ENCODE measurements around the gene RHD.
"Not testable (repeated sequence)": the region's sequence is repeated elsewhere in the genome, so short reads cannot be mapped to it uniquely, and the experiment has no call there.

Gene RHD

DNA sequence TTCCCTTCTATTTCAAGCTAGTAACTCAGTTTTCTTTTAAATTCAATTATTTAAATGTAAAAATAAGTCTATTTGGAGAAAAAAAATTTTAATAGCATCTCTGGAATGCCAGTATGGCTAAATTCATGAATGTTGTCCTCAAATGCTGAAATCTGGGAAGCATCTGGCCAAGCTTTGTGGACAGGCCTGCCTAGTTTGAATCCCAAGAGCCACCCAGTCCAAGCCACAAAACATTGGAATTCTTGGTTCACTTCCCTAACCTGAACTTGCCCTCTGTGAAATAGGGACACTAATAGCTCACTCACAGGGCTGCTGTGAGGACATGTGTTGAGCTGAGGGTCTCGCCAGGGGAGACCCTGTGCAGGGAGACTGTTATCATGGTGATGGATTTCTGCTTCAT is 37.2 kb downstream of the RHD start:
- DNase-seq, result peak; percentile 71

DNA sequence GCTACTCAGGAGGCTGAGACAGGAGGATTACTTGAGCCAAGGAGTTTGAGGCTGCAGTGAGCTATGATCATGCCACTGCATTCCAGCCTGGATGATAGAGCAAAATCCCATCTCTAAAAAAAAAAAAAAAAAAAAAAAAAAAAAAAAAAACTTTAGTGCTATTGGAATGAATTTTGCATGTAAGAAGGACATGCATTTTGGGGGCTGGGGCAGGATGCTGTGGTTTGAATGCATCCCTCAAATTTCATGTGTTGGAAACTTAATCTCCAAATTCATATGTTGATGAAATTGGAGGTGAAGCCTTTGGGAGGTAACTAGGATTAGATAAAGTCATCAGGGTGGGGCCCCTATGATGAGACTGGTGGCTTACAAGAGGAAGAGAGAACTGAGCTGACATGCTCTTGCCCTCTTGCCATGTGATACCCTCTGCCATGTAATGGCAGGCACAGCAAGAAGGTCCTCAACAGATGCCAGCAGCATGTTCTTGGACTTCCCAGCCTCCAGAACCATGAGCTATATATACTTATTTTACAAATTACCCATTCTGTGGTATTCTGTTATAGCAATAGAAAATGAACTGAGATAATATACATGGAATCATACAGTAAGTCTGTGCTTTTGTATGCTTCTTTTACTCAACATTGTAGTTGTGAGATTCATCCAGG is 40.6 kb downstream of the RHD start:
- DNase-seq, result peak; percentile 10

DNA sequence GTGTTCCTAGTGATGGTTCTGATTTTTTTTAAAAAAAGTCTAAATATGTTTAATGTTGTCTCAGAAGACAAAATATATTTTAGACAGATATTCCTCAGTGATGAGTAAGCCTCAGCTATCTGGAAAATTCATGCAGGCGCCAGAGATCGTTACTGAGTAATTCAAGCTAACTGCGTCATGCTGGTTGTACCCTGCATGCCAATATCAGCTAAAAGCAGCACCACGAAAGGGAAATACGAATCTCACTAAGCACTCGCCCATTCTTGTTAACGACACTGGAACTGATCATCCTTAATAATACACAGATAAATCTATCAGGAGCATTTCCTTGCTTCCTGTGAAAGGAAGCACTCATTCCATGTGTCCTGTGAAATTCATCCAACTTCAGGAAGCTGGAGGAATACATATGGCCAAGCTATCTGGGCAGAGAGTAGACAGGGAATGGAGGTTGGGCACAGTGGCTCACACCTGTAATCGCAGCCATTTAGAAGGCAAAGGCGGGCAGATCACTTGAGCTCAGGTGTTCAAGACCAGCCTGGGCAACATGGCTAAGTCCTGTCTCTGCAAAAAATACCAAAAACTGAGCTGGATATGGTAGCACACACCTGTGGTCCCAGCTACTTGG is 48.1 kb downstream of the RHD start:
- peak; percentile 98 for DNase-seq

DNA sequence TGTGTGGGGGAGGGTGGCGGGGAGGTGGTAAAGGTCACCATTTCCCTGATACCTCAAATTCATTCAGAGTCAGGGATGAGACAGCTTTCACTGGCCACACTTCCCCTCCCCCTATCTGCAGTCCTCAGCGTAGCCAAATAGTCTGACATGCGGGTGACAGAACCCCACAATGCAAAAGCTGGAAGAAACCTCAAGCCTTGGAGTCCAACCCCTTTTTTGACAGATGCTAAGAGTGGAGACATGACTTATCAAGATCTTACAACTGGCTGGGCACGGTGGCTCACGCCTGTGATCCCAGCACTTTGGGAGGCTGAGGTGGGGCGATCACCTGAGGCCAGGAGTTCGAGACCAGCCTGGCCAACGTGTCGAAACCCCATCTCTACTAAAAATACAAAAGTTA is 49.8 kb downstream of the RHD start:
- peak; percentile 32 for DNase-seq

DNA sequence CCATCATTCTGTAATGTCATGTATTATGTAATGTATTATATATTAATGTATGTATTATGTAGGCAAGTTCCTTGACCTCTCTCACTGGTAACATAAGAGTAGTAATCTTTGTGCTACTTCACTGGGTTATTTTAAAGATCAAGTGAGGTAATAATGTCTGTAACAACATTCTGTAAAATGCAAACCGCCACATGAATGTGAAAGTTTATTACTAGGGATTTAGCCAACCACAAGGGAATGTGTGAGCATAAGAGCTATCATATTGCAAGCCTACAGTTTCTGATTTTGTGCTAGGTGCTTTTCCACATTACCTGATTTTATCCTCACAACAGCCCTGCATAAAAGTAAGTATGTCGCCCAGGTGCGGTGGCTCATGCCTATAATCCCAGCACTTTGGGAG is 52.1 kb downstream of the RHD start:
- DNase-seq, result not testable (repeated sequence)

DNA sequence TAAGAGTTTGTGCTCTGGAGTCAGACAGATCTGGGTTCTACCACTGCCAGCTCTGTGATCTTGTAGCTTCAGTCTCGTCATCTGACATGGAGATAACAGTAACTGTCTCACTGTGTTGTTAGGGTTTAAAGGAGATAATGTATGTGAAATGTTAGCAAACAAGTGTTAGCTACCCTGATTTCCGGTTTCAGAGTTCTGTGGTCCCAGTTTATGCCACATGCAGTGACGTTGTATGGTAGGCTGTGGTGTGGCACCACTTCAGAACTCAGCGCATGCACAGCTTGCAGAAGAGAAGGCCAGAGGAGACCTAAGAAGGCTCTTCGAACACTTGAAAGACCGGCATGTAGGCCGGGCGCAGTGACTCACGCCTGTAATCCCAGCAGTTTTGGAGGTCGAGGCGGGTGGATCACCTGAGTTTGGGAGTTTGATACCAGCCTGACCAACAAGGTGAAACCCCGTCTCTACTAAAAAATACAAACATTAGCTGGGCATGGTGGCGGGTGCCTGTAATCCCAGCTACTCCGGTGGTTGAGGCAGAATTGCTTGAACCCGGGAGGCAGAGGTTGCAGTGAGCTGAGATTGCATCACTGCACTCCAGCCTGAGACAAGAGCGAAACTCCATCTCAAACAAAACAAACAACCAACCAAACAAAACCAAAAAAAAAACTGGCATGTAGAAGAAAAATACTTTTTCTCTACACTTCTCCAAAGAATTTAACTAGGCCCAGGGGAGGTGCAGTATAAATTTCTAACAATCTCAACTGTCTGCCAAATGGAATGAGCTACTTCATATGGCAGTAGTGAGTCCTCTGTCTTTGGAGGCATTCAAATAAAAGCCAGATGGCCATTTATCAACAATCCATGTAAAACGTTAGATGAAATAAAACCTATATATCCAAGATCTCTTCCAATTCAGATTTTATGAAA is 55.8 kb downstream of the RHD start:
- not testable (repeated sequence) for DNase-seq

DNA sequence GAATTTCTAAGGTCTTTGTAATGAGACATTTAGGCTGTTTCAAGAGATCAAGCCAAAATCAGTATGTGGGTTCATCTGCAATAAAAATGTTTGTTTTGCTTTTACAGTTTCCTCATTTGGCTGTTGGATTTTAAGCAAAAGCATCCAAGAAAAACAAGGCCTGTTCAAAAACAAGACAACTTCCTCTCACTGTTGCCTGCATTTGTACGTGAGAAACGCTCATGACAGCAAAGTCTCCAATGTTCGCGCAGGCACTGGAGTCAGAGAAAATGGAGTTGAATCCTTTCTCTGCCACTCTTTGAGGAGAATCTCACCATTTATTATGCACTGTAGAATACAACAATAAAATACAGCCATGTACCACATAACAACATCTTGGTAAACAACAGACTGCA is 56.5 kb downstream of the RHD start:
- DNase-seq, result not testable (repeated sequence)

DNA sequence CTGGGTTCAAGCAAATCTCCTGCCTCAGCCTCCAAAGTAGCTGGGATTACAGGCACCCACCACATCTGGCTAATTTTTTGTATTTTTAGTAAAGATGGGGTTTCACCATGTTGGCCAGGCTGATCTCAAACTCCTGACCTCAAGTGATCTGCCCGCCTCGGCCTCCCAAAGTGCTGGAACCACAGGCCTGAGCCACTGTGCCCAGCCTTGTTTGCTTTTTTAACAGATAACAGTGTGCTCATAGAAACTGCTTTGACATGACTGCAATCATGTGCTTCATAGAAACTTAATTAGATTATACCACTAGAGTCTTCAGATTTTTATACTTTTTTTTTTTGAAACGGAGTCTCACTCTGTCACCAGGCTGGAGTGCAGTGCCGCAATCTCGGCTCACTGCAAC is 57.0 kb downstream of the RHD start:
- not testable (repeated sequence) for DNase-seq

DNA sequence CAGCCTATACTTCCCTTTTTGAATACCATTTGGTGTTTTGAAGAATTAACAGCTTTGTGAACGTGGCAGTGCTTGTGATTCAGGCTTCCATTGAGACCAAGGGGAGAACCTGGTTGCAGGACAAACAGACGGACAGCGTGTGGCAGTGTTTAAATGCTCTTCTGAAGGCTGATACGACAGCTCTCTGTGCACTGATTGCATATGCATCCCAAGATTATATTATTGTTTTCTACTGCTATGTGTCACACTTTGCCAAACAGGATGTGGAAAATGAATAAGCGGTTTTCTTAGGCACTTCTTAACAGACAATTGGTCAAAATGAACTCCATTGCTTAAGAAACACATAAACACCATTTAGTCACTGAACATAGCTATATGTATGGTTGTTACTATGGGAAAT is 57.6 kb downstream of the RHD start:
- peak; percentile 82 for DNase-seq

DNA sequence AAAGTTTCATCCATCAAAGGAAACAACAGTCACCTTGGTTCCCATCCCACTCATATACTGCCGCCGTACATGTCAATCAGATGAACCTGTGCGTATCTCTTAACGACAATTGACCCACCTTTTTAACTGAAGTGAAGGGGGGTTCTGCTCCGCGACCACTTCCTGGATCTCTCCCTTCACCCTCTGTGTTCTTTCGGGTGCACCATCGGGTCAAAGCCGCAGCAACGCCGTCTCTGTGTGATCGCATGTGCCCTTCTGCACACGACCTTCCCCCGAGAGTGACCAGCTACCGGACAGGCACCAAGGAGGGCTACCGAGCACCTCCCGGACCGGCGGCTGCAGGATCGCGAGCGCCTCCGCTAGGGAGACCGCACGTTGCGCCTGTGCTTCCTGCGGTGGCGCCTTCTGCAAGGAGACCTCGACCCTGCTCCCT is 64.6 kb downstream of the RHD start:
- not testable (repeated sequence) for DNase-seq

DNA sequence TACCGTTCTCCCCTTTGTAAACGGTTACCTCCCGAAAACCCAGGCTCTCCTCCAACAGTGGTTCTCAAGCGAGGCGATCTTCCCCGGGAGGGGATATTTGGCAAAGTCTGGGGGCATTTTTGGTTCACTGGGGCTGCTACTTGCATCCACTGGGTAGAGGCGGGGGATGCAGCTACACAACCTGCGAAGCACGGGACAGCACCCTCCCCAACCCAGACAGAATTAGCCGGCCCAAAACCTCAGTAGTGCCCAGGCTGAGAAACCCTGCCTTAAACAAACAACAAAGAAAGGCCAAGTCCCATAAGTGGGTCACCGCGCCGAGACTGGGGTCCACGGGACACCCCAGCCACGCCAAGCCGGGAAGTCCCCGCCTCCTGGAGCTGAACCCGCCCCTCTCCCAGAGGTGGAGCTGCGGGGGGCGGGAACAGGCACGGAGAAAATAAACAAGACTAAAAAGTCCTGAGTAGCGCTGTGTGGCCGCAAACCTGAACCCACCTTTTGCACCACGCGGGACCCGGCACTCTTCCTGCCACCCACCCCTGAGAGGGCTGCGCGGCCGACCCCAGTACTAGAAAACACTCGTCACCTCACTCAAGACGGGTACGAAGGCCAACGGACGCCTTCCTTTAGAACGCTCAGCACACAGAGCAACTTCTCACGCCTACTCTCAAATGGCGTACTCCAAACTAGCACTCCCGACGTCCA is 65.3 kb downstream of the RHD start:
- DNase-seq, result not testable (repeated sequence)

DNA sequence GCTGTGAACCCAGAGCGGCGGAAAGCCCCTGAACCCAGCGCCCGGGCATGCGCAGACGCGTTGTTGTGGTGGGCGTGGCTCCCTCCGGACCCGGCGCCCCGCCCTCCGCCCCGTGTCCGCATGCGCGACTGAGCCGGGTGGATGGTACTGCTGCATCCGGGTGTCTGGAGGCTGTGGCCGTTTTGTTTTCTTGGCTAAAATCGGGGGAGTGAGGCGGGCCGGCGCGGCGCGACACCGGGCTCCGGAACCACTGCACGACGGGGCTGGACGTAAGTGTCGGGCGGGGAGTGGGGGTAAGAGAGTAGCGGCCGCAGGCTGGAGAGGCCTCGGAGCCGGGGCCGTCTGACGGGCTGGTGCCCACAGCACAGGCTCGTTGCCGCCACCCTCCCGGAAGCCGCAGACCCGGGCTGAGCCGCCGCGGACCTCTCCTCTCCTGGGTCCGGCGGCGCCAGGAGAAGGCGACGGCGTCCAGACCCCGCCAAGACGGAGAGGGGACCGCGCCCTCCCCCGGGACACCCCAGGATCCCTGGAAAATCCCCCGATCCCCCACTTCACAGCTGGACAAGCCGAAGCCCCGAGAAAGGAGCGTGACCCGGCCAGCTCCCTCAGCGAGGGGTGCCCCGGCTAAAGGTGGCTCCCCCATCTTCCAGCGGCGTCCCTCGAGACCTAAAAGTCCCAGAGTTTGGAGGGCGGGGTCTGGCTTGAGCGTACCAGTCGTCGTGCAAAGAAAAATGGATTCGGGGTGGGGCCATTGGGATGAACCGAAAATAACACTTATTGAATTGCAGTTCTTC is 66.1 kb downstream of the RHD start, which contains the start of gene TMEM50A:
Gene TMEM50A (plus strand): TSS at position 147 of the 794 bp plus-strand sequence. CDS start 2,153 bp downstream, outside the sequence.
- DNase-seq, result peak; percentile 87

DNA sequence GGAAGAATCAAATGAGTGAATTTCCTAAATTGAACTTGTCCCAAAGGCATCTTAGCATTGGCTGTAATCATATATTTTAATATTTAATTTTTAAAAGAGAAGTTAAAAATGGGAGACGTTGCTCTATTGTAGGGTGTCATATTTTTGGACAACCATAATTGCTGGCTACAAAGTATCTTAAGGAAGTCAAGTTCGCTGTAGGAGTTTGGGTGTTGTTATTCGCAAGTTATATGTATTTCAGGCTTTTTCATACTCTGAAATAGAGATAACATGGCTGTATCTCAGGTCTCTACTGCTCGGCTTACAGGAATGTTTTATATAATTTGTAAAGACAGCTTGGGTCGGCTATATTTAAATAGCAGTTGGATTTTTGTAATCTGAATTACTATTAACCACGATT is 66.7 kb downstream of the RHD start:
- DNase-seq, result no peak

DNA sequence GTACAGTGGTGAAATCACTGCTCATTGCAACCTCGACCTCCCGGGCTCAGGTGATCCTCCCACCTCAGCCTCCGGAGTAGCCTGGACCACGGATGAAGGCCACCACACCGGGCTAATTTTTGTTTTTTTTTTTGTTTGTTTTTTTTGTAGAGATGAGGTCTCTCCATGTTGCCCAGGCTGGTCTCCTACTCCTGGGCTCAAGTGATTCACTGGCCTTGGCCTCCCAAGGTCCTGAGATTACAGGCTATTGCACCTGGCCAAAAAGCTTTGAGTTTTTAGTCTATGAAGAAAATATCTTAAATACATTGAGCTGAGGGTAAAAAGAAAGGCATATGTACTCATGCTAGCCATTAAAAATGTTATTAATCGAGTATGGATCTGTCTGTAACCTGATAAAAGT is 69.4 kb downstream of the RHD start:
- no peak for DNase-seq

DNA sequence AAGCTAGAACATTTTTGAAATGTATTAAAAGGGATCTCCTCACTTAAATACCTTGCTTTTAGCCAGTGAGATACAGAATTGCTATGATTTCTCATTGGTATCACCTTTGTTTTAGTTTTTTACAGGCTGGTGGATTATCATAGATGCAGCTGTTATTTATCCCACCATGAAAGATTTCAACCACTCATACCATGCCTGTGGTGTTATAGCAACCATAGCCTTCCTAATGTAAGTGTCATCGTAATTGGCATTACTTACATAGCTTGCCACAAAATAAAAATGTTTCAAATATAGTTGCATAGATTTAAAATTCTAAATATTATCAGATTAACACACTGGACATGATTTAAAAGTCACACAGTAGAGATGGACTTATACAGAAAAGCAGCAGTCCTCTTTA is 70.5 kb downstream of the RHD start:
- DNase-seq, result no peak

DNA sequence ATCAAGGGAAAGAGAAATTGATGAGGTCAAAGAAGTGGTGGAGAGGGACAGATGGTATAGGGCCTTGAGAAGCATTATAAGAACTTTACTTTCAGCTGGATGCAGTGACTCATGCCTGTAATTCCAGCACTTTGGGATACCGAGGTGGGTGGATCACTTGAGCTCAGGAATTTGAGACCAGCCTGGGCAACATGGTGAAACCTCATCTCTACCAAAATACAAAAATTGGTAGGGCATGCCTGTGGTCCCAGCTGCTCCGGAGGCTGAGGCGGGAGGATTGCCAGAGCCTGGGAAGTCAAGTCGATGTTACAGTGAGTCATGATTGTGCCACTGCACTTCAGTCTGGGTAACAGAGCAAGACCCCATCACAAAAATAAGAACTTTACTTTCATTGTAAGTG is 71.6 kb downstream of the RHD start:
- DNase-seq, result peak; percentile 94

DNA sequence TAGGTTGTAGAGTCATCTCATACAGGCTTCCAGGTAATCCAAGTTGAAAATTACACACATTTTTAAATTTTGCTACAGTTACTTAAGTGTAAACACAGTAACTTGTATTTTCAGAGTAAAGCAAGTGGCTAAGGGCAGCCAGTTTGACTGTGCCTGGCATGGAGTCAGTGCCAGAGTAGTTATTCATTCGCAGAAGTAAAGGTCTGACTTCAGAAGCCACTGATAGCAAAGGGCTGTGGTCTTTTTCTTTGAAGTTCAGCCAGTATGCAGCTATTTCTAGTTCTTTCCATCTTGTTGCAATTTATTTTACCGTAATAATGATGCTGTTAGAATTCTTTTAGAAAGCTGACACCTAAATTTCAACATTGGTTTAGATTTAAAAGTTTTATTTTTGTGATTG is 75.2 kb downstream of the RHD start:
- DNase-seq, result no peak

DNA sequence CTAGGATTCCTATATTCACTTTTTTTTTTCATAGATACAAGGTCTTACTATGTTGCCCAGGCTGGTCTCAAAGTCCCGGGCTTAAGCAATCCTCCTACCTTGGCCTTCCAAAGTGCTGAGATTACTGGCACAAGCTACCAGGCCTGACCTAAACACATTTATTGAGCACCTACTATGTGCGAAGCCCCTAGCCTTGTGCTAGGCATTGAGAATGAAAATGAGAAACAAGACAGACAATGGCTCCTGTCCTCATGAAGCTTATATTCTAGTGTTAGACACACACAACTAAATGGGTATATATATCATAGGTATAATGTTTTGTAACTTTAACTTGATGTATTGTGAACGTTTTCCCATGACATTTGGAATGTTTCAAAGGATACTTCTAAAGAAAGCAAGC is 77.3 kb downstream of the RHD start:
- DNase-seq, result no peak

DNA sequence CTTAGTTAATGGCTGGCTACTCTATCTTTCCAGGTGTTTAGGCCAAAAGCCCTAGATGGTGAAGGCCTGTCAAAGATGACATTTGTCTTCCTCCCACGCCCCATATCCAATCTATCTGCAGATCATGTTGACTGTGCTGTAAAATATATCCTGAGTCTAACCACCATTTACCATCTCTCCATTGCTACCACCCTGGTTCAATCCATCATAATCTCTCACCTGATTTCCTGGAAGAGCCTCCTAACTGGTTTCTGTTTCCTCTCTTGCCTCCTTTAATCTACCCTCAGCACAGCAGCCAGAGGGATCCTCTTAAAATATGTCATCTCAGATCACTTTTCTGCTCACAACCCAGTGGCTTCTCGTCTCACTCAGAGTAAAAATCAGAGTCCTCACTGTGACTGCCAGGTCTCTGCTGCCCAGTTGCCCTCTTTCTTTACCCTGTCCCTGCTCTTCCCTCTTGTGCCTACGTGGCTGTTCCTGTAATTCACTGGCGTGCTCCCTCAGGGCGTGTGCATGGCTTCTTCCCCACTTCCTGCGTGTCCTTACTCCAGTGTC is 83.6 kb downstream of the RHD start:
- no peak for DNase-seq

DNA sequence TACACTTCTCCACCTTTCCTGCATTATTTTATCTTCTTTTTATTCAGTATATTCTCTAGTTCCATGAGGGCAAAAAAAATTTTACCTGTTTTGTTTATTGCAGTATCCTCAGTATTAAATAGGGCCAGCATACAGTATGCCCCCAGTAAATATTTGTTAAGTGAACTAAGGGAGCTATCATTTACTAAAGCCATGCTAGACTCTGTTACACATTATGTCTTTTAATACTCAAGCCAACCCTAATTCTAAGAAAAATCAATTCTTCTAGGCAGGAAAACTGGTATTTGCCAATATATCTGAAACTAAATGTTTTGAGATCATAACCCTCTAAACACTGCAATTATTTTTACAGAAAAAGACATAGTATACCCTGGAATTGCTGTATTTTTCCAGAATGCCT is 84.1 kb downstream of the RHD start:
- DNase-seq, result no peak

DNA sequence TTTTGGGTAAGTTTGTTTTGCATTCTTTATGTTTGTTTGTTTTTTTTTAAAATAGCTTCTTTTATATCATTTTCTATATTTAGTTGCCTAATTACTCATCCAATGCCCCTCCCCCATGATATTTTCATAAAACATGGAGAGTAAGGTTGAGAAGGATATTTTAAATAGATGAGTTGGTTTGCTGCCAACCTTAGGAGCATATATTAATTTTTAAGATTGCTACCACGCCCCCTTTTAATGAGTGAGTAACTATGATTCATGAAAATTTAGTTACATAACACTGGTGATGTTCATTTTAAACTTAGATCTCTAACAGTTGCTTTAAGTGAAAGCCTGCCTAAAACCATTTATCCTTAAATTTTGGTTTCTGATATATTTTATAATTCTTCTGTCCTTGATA is 84.5 kb downstream of the RHD start:
- DNase-seq, result peak; percentile 68

Data from fibroblast of skin of right biceps (primary cell).